Spleen (tissue), 11 donors: ENCODE data around the gene GRIA1. TPM values are rescaled to one million over a fixed set of nuclear protein-coding genes. Genes with fewer than 3 reads are reported as not detected.

ENCODE experiments used
- DNase-seq: peaks from one replicate; pipeline ENCODE4 v3.0.0-alpha.2; 2020
- H3K27ac ChIP-seq, 8 donors: fragments of 200-600 bp; sonication (generic) in 7 of 8; 1 replicate in 4 of 8; 2 replicates in 4 of 8; pipeline versions ENCODE4 v1.5.0 to v1.8.0; 2016 to 2021; ENCODE audit warnings: inconsistent platforms in 4 of 8, mild to moderate bottlenecking in 4 of 8, moderate library complexity in 1 of 8
- H3K27me3 ChIP-seq, 7 donors: fragments of 200-600 bp; sonication (generic) in 6 of 7; replicated peaks in 1 of 7; 1 replicate in 4 of 7; 2 replicates in 3 of 7; pipeline versions ENCODE4 v1.5.0 to v1.8.0; 2016 to 2021; ENCODE audit warnings: inconsistent platforms in 3 of 7, mild to moderate bottlenecking in 1 of 7
- H3K36me3 ChIP-seq, 6 donors: fragments of 200-600 bp; sonication (generic) in 5 of 6; 1 replicate in 4 of 6; 2 replicates in 2 of 6; pipeline versions ENCODE4 v1.5.0 to v1.8.0; 2016 to 2021; ENCODE audit warnings: inconsistent platforms in 2 of 6
- H3K4me1 ChIP-seq, 6 donors: fragments of 200-600 bp; sonication (generic) in 5 of 6; 1 replicate in 3 of 6; 2 replicates in 3 of 6; pipeline versions ENCODE4 v1.5.0 to v1.8.0; 2016 to 2021; ENCODE audit warnings: inconsistent platforms in 3 of 6
- H3K4me3 ChIP-seq, 8 donors: fragments of 200-600 bp; sonication (generic) in 7 of 8; 1 replicate in 4 of 8; 2 replicates in 4 of 8; pipeline versions ENCODE4 v1.5.0 to v1.8.0; 2016 to 2021; ENCODE audit warnings: inconsistent platforms in 4 of 8, mild to moderate bottlenecking in 4 of 8, moderate library complexity in 2 of 8
- H3K9me3 ChIP-seq, 8 donors: fragments of 200-600 bp; sonication (generic) in 7 of 8; 1 replicate in 4 of 8; 2 replicates in 4 of 8; pipeline versions ENCODE4 v1.5.0 to v1.8.0; 2016 to 2021; ENCODE audit warnings: inconsistent platforms in 4 of 8
- CTCF ChIP-seq, 11 experiments: fragments of 200-600 bp in 7 of 11; fragments of 450-650 bp in 4 of 11; sonication (generic) in 4 of 11; IDR thresholded peaks in 8 of 11; conservative IDR thresholded peaks in 3 of 11; 1 replicate in 7 of 11; 2 replicates in 4 of 11; pipeline versions ENCODE4 v1.4.0 to v1.8.0; 2016 to 2021; ENCODE audit warnings: antibody characterized with exemption in 11 of 11, inconsistent platforms in 4 of 11, mild to moderate bottlenecking in 1 of 11
- POLR2A ChIP-seq, 3 donors: fragments of 450-650 bp; IDR thresholded peaks; one replicate each; pipeline ENCODE4 v1.5.1; 2017; ENCODE audit warnings: antibody characterized with exemption in 3 of 3, mild to moderate bottlenecking in 1 of 3
- POLR2AphosphoS5 ChIP-seq, 3 donors: sonication (generic); formaldehyde crosslinking; IDR thresholded peaks; one replicate each; pipeline ENCODE4 v1.5.1; 2017; ENCODE audit warnings: antibody characterized with exemption in 3 of 3
- WGBS, 5 donors: extraction: QIAGEN DNeasy Blood & Tissue Kit in 3 of 5; methylation state at CpG; one replicate each; pipeline versions ENCODE4 v1.1.5 to v1.1.7; 2013 to 2018; 5-methylcytosine and 5-hydroxymethylcytosine counted together
- intact Hi-C: fragments of 100-400 bp; cut with DNase I; formaldehyde crosslinking; loops from one replicate; pipeline ENCODE4 v1.15.0; 2023; ENCODE audit warnings: low total_unique reads
- polyA plus RNA-seq, 3 donors: library from polyadenylated mRNA; stranded (reverse); fragments of 200-250 nt; gene quantifications; one replicate each; pipeline ENCODE4 v1.2.1, GENCODE V29; 2013
- total RNA-seq, 7 donors: library from RNA; depleted of rRNA in 3 of 7; stranded (reverse); fragments of >200 nt in 3 of 7; fragmentation: NEBNext Ultra II Directional in 4 of 7; extraction: Animal tissue kit (Norgen Biotek cat#: 25700) in 4 of 7; gene quantifications; one replicate each; pipeline versions ENCODE4 v1.1.0 to v1.2.1, GENCODE V29; 2016 to 2021
- donor health status: healthy with polysubstance abuse.
- donor health status: DM: no; HTN: no; CAD: no; lungs with moderate emphysema.
- donor health status: DM: no; HTN: no; CAD: no.
- donor health status: Bipolar disorder and iron deficiency.
- donor health status: healthy.
- donor health status: DM: no; HTN: no; CAD: no.
- donor health status: DM: yes; HTN: yes; CAD: no.

The GRIA1 gene
- total and polyA plus RNA-seq, 10 donors = 0.02 to 0.19 (median 0.09) TPM; not detected in 6

DNA sequence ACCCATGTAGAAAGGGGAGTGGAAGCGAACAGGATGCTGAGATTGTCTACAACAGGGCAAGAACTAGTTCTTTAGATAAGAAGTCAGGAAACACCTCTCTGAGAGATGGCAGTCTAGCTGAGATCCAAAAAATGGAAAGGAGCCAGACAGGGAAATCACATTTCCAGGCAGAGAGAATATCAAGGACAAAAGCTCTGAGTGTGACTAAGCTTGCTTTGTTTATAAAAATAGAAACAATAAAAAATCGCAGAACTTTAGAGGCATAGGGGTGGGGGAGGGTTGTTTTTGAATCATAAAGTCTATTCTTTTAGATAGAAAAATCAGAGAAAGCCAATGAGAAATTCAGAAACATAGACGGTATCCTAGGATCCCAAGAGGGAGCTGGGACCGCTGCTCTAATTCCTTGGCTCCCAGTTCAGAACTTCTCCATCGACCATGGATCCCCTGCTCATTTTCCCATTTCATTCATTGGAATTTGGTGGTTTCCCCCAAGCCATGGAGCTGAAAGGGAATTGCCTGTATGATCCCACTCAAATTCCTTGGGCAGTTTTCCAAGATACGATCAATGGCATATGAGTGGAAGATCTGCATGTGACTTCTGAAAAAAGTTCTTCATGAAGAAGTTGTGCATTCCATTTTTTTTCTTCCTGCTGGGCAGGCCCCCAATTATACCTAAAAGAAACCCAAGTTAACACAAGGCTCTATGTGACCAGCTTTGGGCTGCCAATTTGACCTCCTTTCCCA, 182.0 kb downstream of the GRIA1 start:
- Histone ChIP-seq H3K4me3 (no peak overlapping the region), H3K9me3 (peaks cover 0 to 5% (median 0%) of the 10 kb centered on the region in 8 donors), H3K4me1 (no peaks in the 10 kb centered on the region), H3K27me3 (peaks cover 0 to 15% (median 0%) of the 10 kb centered on the region in 7 donors), H3K36me3 (no peaks in the 10 kb centered on the region), H3K27ac (peak overlapping the region in 2 of 8 donors; percentile 26 to 41)
- intact Hi-C loops = no loop called here
- DNase-seq = no peak
- TF ChIP-seq CTCF (IDR thresholded peaks at IDR 0.05 in 8 of 11, conservative IDR thresholded peaks at IDR 0.05 in 3 of 11) (no peak), POLR2A (IDR thresholded peaks at IDR 0.05) (no peak), POLR2AphosphoS5 (IDR thresholded peaks at IDR 0.05) (no peak)
- WGBS, 5 donors = 67 to 80% (median 69%) methylated on average over 6 of the region's 6 CpGs

- intact Hi-C loops = no loop called here
- H3K4me3 ChIP-seq = no peak overlapping the region
- no peak for TF ChIP-seq POLR2A (IDR thresholded peaks at IDR 0.05)
- H3K27ac ChIP-seq = no peak overlapping the region
- no peaks in the 10 kb centered on the region for H3K36me3 ChIP-seq
- peaks cover 0 to 5% (median 0%) of the 10 kb centered on the region in 8 donors for H3K9me3 ChIP-seq
- H3K4me1 ChIP-seq = no peaks in the 10 kb centered on the region
- WGBS, 5 donors = 88 to 99% (median 94%) methylated on average over 4 of the region's 4 CpGs
- no peak for DNase-seq
- H3K27me3 ChIP-seq = peaks cover 0 to 5% (median 0%) of the 10 kb centered on the region in 7 donors
These were observed 183.9 kb downstream of the GRIA1 start for GRCh38 chr5:153674356-153674755.

DNA sequence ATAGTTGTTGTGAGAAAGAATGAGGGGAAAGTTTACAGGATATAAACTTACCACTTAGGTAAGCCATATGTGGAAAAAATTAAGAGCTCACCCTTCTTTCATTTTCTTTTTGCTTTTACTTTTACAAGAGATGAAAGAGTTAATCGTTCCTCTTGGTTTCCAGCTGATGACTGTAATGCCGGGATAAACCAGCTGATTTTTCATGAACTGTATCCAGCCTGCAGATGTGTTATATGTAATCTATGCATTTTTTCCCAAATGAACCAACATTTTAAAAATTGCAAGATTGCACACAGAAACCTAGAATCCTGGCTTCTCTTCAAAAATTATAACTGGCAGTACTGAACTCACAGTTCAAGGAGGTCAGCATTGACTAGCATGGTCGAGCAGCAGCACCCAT, 185.9 kb downstream of the GRIA1 start:
- DNase-seq = no peak
- intact Hi-C loops = no loop called here
- Histone ChIP-seq H3K27me3 (no peaks in the 10 kb centered on the region), H3K4me1 (no peaks in the 10 kb centered on the region), H3K9me3 (peaks cover 0 to 5% (median 0%) of the 10 kb centered on the region in 8 donors), H3K4me3 (no peak overlapping the region), H3K27ac (no peak overlapping the region), H3K36me3 (no peaks in the 10 kb centered on the region)
- TF ChIP-seq POLR2A (IDR thresholded peaks at IDR 0.05) (no peak), POLR2AphosphoS5 (IDR thresholded peaks at IDR 0.05) (no peak), CTCF (IDR thresholded peaks at IDR 0.05 in 8 of 11, conservative IDR thresholded peaks at IDR 0.05 in 3 of 11) (no peak)
- WGBS, 5 donors = 54 to 86% (median 58%) methylated on average over 3 of the region's 3 CpGs

GRCh38 chr5:153676821-153677220, 186.4 kb downstream of the GRIA1 start:
- no peak for DNase-seq
- Histone ChIP-seq H3K27me3 (no peaks in the 10 kb centered on the region), H3K36me3 (no peaks in the 10 kb centered on the region), H3K9me3 (peaks cover 0 to 5% (median 0%) of the 10 kb centered on the region in 8 donors), H3K27ac (no peak overlapping the region), H3K4me1 (no peaks in the 10 kb centered on the region), H3K4me3 (no peak overlapping the region)
- 78 to 88% (median 84%) methylated on average over 7 of the region's 7 CpGs for WGBS, 5 donors
- intact Hi-C loops = no loop called here
- no peak for TF ChIP-seq CTCF (IDR thresholded peaks at IDR 0.05 in 8 of 11, conservative IDR thresholded peaks at IDR 0.05 in 3 of 11)
- TF ChIP-seq POLR2A (IDR thresholded peaks at IDR 0.05) = no peak
